DMS 273 (cell line): ENCODE measurements around the gene FAM3A.
A peak's percentile ranks its signal among the peaks of the same experiment; 100 is the strongest.

Source experiments
- DNase-seq: peaks from one replicate; lab custom pipeline; 2025; ENCODE audit not compliant: unreplicated experiment; lab: John Stamatoyannopoulos, UW

The FAM3A gene

GRCh38 chrX:154534526-154535322 is 18.7 kb upstream of the FAM3A start:
- DNase-seq = peak; percentile 97

GRCh38 chrX:154532690-154533089 is 16.7 kb upstream of the FAM3A start:
- DNase-seq = no peak

GRCh38 chrX:154531626-154532025 is 15.6 kb upstream of the FAM3A start:
- peak; percentile 27 for DNase-seq

GRCh38 chrX:154530286-154530685 is 14.3 kb upstream of the FAM3A start:
- no peak for DNase-seq

GRCh38 chrX:154529206-154529612 is 13.2 kb upstream of the FAM3A start:
- DNase-seq = no peak

- DNase-seq = peak; percentile 87
These were observed 11.1 kb upstream of the FAM3A start for GRCh38 chrX:154526901-154527675.

- no peak for DNase-seq
These were observed 9.8 kb upstream of the FAM3A start for GRCh38 chrX:154525606-154526490.

GRCh38 chrX:154519389-154519788 is 3.4 kb upstream of the FAM3A start:
- no peak for DNase-seq

- DNase-seq = no peak
These were observed 1.2 kb upstream of the FAM3A start for GRCh38 chrX:154517101-154517781.

GRCh38 chrX:154516656-154517100 is 646 bp upstream of the FAM3A start:
- DNase-seq = no peak

GRCh38 chrX:154515090-154515965 is 704 bp downstream of the FAM3A start:
- peak; percentile 72 for DNase-seq

GRCh38 chrX:154513716-154514115 is 2.3 kb downstream of the FAM3A start:
- DNase-seq = no peak

- DNase-seq = no peak
These were observed 3.0 kb downstream of the FAM3A start for GRCh38 chrX:154512879-154513553.

- DNase-seq = no peak
These were observed 4.3 kb downstream of the FAM3A start for GRCh38 chrX:154511761-154512160.

- no peak for DNase-seq
These were observed 6.6 kb downstream of the FAM3A start for GRCh38 chrX:154509455-154509854.

- no peak for DNase-seq
These were observed 7.7 kb downstream of the FAM3A start for GRCh38 chrX:154508384-154508745.

GRCh38 chrX:154507673-154508383 is 8.2 kb downstream of the FAM3A start:
- DNase-seq = no peak

- DNase-seq = no peak
These were observed 9.3 kb downstream of the FAM3A start for GRCh38 chrX:154506483-154507332.
